ENCODE data around the gene RSPRY1.
A peak's percentile ranks its signal among the peaks of the same experiment; 100 is the strongest.
"Not testable (repeated sequence)": the region's sequence is repeated elsewhere in the genome, so short reads cannot be mapped to it uniquely, and the experiment has no call there.

Gene RSPRY1

DNA sequence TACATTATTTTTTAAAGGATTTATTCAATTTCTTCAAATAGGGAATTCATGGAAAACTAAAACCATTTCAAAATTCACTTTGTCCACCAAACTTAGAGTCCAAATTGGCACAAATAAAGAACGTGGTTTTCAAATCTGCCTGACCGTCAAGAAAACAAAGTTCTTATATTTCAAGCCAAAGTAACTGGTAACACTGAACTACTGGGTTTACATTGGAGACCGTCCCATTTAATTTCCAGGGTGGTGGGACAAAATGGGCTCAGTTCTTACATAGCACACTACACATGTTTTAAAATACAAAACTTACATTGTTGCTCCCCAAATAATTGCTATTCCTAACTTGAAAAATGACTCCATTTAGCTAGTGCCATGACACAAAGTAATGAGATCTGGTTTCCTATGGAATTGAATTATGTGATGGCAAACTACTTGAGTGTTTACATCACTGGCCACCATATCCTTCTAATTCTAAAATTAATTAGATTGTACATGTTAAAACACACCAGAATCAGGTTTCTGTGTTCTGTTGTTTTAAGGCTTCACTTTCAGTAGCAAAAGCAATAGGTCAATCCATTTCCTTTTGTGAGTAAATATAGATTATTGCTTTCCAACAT lies 6.8 kb upstream of the RSPRY1 start:
- TF ChIP-seq POU2F2 (IDR thresholded peaks at IDR 0.05; ENCODE audit: low read depth, low read length) (no peak), POLR2A (IDR thresholded peaks at IDR 0.05; ENCODE audit: low read depth, low read length) (no peak), SPI1 (IDR thresholded peaks at IDR 0.05; ENCODE audit: low read depth, low read length) (no peak), TAF1 (IDR thresholded peaks at IDR 0.05; ENCODE audit: low read depth, low read length) (no peak), PAX5 (IDR thresholded peaks at IDR 0.05; ENCODE audit: insufficient read depth, low read length, severe bottlenecking) (no peak), POLR2AphosphoS5 (IDR thresholded peaks at IDR 0.05; ENCODE audit: low read depth, low read length) (no peak)
- no peak for DNase-seq (ENCODE audit: insufficient read length, low spot score)
- no peak for FAIRE-seq

- TF ChIP-seq PAX5 (IDR thresholded peaks at IDR 0.05; ENCODE audit: insufficient read depth, low read length, severe bottlenecking): no peak
- no peak for TF ChIP-seq SPI1 (IDR thresholded peaks at IDR 0.05; ENCODE audit: low read depth, low read length)
- TF ChIP-seq TAF1 (IDR thresholded peaks at IDR 0.05; ENCODE audit: low read depth, low read length): no peak
- no peak for TF ChIP-seq POU2F2 (IDR thresholded peaks at IDR 0.05; ENCODE audit: low read depth, low read length)
- no peak for TF ChIP-seq POLR2A (IDR thresholded peaks at IDR 0.05; ENCODE audit: low read depth, low read length)
- no peak for TF ChIP-seq POLR2AphosphoS5 (IDR thresholded peaks at IDR 0.05; ENCODE audit: low read depth, low read length)
- DNase-seq (ENCODE audit: insufficient read length, low spot score) (no peak), FAIRE-seq (no peak)
Measured at GRCh38 chr16:57184113-57184512, 2.0 kb upstream of the RSPRY1 start.

DNA sequence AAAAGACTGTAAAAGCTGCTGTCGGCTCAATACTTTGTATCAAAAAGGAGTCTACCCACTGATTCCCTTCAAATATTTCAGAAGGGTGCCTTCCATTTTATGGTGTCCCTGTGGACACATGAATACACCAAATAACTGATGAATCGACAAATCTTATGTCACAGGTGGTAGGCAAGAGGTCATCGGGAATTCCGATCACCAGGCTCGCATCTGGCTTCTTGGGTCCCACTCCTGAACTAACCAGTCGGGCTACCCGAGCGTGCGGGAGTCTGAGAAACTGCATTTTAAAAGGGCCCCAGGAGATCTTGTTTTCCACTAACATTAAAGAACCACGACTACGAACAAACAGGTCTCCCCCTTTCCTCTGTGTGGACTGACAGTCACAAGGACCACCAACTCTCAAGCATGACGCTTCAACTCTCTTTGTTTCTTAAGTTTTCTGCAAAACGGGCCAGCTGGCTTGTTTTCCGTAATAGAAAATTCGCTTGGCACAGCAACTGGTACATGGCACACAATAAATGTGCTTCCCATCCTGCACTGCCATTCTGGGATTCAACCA lies 1.2 kb upstream of the RSPRY1 start:
- no peak for DNase-seq (ENCODE audit: insufficient read length, low spot score)
- TF ChIP-seq POLR2A (IDR thresholded peaks at IDR 0.05; ENCODE audit: low read depth, low read length): no peak
- TF ChIP-seq POLR2AphosphoS5 (IDR thresholded peaks at IDR 0.05; ENCODE audit: low read depth, low read length): no peak
- no peak for TF ChIP-seq TAF1 (IDR thresholded peaks at IDR 0.05; ENCODE audit: low read depth, low read length)
- no peak for TF ChIP-seq SPI1 (IDR thresholded peaks at IDR 0.05; ENCODE audit: low read depth, low read length)
- no peak for TF ChIP-seq PAX5 (IDR thresholded peaks at IDR 0.05; ENCODE audit: insufficient read depth, low read length, severe bottlenecking)
- TF ChIP-seq POU2F2 (IDR thresholded peaks at IDR 0.05; ENCODE audit: low read depth, low read length): no peak

GRCh38 chr16:57185446-57185944 lies 634 bp upstream of the RSPRY1 start:
- no peak for FAIRE-seq
- DNase-seq (ENCODE audit: insufficient read length, low spot score): no peak
- TF ChIP-seq SPI1 (IDR thresholded peaks at IDR 0.05; ENCODE audit: low read depth, low read length) (no peak), TAF1 (IDR thresholded peaks at IDR 0.05; ENCODE audit: low read depth, low read length) (0 out of 2 replicates have a peak, but pooled peaks have one; percentile 15)

More for the DNA sequence above, 1.2 kb upstream of the RSPRY1 start:
- FAIRE-seq: no peak

GRCh38 chr16:57186872-57187854 lies 1.0 kb downstream of the RSPRY1 start:
- FAIRE-seq (peak; percentile 71), DNase-seq (ENCODE audit: insufficient read length, low spot score) (no peak)
- TF ChIP-seq POU2F2 (IDR thresholded peaks at IDR 0.05; ENCODE audit: low read depth, low read length) (peak; percentile 50; the same call in 1 of the 2 replicates), POLR2AphosphoS5 (IDR thresholded peaks at IDR 0.05; ENCODE audit: low read depth, low read length) (peak; percentile 52; the same call in 1 of the 2 replicates), PAX5 (IDR thresholded peaks at IDR 0.05; ENCODE audit: insufficient read depth, low read length, severe bottlenecking) (no peak), SPI1 (IDR thresholded peaks at IDR 0.05; ENCODE audit: low read depth, low read length) (no peak), POLR2A (IDR thresholded peaks at IDR 0.05; ENCODE audit: low read depth, low read length) (peak; percentile 55; the same call in 1 of the 2 replicates), TAF1 (IDR thresholded peaks at IDR 0.05; ENCODE audit: low read depth, low read length) (peak; percentile 80)

GRCh38 chr16:57187902-57188710 lies 2.0 kb downstream of the RSPRY1 start:
- DNase-seq (ENCODE audit: insufficient read length, low spot score): not testable (repeated sequence)
- FAIRE-seq: peak; percentile 38

DNA sequence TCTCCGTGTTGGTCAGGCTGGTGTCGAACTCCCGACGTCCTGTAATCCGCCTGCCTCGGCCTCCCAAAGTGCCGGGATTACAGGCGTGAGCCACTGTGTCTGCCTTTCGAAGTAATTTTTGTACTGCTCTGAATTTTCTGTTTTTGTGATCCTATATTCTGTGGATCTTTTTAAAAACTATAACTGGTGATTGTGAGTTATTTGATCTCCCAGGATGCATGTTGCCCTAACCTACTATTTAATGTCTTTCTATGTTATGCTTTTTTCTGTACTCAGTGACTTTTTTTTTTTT lies 2.5 kb downstream of the RSPRY1 start:
- no peak for TF ChIP-seq PAX5 (IDR thresholded peaks at IDR 0.05; ENCODE audit: insufficient read depth, low read length, severe bottlenecking)
- no peak for TF ChIP-seq TAF1 (IDR thresholded peaks at IDR 0.05; ENCODE audit: low read depth, low read length)
- no peak for TF ChIP-seq SPI1 (IDR thresholded peaks at IDR 0.05; ENCODE audit: low read depth, low read length)
- DNase-seq (ENCODE audit: insufficient read length, low spot score) (no peak), FAIRE-seq (no peak)

DNA sequence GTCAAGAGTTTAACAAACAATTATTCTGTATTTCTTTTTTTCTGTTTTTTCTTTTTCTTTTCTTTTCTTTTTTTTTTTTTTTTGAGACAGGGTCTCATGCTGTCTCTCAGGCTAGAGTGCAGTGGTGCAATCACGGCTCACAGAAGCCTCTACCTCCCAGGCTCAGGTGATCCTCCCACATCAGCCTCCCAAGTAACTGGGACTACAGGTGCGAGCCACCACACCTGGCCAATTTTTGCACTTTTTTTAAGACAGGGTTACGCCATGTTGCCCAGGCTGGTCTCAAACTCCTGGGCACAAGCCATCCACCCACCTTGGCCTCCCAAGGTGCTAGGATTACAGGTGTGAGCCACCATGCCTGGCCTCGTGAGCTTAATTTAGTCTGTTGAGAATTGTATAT lies 3.4 kb downstream of the RSPRY1 start:
- not testable (repeated sequence) for FAIRE-seq; DNase-seq (ENCODE audit: insufficient read length, low spot score)

GRCh38 chr16:57190136-57190535 lies 4.0 kb downstream of the RSPRY1 start:
- FAIRE-seq (no peak), DNase-seq (ENCODE audit: insufficient read length, low spot score) (no peak)
- TF ChIP-seq POLR2AphosphoS5 (IDR thresholded peaks at IDR 0.05; ENCODE audit: low read depth, low read length) (no peak), SPI1 (IDR thresholded peaks at IDR 0.05; ENCODE audit: low read depth, low read length) (no peak), POU2F2 (IDR thresholded peaks at IDR 0.05; ENCODE audit: low read depth, low read length) (no peak)

Measured in GM12891 (cell line).